Activated B cell treated with CpG ODN at 0.5 μM for 24 hours (primary cell): ENCODE measurements around the gene SOS1. TPM values are rescaled to one million over a fixed set of nuclear protein-coding genes. Genes with fewer than 3 reads are reported as not detected.
"Not testable (repeated sequence)": the region's sequence is repeated elsewhere in the genome, so short reads cannot be mapped to it uniquely, and the experiment has no call there.

Experiments
- ATAC-seq: fragments of 200-7000 bp; cut with Tn5 transposase; one replicate; pipeline ENCODE4 v1.10.0; 2021; ENCODE audit warnings: low read depth, mild to moderate bottlenecking, moderate library complexity
- CTCF ChIA-PET: fragments of 350-600 bp; sonication (Branson Sonifier 250); formaldehyde crosslinking; loops from one replicate; lab custom pipeline; 2021; ENCODE audit warnings: antibody characterized with exemption; lab: Charles Lee
- POLR2A ChIA-PET: fragments of 350-600 bp; sonication (Branson Sonifier 250); formaldehyde crosslinking; loops from one replicate; lab custom pipeline; 2021; ENCODE audit warnings: antibody characterized with exemption; lab: Charles Lee
- DNase-seq: peaks from one replicate; pipeline ENCODE4 v3.0.0; 2022
- H3K27ac Mint-ChIP-seq: one replicate; pipeline ENCODE4 v1.8.0; 2020; ENCODE audit warnings: mixed read lengths
- H3K27me3 Mint-ChIP-seq: one replicate; pipeline ENCODE4 v1.8.0; 2021; ENCODE audit warnings: mixed read lengths
- H3K36me3 Mint-ChIP-seq: one replicate; pipeline ENCODE4 v1.8.0; 2021; ENCODE audit warnings: low read depth, mixed read lengths
- H3K4me1 Mint-ChIP-seq: one replicate; pipeline ENCODE4 v1.8.0; 2021; ENCODE audit warnings: mixed read lengths
- H3K4me3 Mint-ChIP-seq: one replicate; pipeline ENCODE4 v1.8.0; 2020; ENCODE audit warnings: mild to moderate bottlenecking, mixed read lengths
- H3K9me3 Mint-ChIP-seq: one replicate; pipeline ENCODE4 v1.8.0; 2020; ENCODE audit warnings: mixed read lengths
- intact Hi-C: fragments of 100-400 bp; cut with micrococcal nuclease; formaldehyde crosslinking; loops from one replicate; pipeline ENCODE4 v1.15.1; 2024
- total RNA-seq: library from RNA; stranded (reverse); gene quantifications from 2 replicates; pipeline ENCODE4 v1.2.3, GENCODE V29; 2022
- TF ChIP-seq, protein P1 (sequence below): fragments of 200-600 bp; IDR thresholded peaks from one replicate; pipeline ENCODE4 v1.8.0; 2022; ENCODE audit warnings: antibody characterized with exemption, mild to moderate bottlenecking

Gene SOS1
- total RNA-seq, 1 donor from 2014 or later, result 51.9 TPM

DNA sequence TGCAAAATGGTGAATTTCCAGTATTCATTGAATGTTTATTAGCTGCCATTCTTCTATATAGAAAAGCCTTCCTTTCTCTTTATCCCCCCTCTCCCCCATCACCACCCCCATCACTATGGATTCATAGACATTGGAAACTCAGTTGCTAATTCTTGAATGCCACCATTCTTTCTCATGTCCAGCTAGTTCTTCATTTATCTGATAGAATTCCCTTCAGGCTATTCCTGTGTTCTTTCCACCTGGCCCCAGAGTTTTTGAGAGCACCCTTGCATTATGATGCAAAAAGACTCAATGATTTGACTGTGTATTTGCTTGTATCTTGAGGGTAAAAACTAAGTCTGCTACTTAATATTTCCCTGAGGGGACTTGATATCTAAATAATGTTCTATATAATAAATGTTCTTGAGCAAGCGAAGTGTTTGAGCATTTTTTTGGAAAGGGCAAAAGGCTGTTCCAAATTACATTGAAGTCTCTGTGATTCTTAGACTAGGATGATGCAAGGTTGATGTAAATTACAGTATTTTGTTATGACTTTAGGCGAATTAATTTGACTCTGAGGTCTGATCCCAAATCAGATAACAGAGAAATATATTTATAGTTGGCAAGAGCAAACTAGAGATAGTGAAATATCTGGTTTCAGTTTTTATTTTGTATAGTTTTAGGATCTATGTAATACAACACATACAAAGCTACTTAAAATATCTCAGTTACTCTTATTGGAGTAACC is 18.8 kb upstream of the SOS1 start:
- peak overlapping the region; percentile 54 for H3K27ac Mint-ChIP-seq
- TF ChIP-seq, protein P1, sequence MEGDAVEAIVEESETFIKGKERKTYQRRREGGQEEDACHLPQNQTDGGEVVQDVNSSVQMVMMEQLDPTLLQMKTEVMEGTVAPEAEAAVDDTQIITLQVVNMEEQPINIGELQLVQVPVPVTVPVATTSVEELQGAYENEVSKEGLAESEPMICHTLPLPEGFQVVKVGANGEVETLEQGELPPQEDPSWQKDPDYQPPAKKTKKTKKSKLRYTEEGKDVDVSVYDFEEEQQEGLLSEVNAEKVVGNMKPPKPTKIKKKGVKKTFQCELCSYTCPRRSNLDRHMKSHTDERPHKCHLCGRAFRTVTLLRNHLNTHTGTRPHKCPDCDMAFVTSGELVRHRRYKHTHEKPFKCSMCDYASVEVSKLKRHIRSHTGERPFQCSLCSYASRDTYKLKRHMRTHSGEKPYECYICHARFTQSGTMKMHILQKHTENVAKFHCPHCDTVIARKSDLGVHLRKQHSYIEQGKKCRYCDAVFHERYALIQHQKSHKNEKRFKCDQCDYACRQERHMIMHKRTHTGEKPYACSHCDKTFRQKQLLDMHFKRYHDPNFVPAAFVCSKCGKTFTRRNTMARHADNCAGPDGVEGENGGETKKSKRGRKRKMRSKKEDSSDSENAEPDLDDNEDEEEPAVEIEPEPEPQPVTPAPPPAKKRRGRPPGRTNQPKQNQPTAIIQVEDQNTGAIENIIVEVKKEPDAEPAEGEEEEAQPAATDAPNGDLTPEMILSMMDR, result no peak
- no peaks in the 10 kb centered on the region for H3K9me3 Mint-ChIP-seq
- H3K4me3 Mint-ChIP-seq, result no peak overlapping the region
- no peaks in the 10 kb centered on the region for H3K27me3 Mint-ChIP-seq
- ChIA-PET CTCF (interaction anchor here (0.9 to 1.1 kb wide), 2 partner anchors 10 to 15 kb away, joined by 3 read pairs; no protein-coding TSS in a partner anchor), POLR2A (interaction anchor here (1.6 to 6.6 kb wide), 4 partner anchors 9 to 19 kb away, joined by 3 to 52 read pairs (median 49); partner anchors contain the start of gene SOS1)
- no peak for ATAC-seq
- no peaks in the 10 kb centered on the region for H3K36me3 Mint-ChIP-seq
- DNase-seq, result no peak
- H3K4me1 Mint-ChIP-seq, result peaks cover 59% of the 10 kb centered on the region
- intact Hi-C loops, result no loop called here

DNA sequence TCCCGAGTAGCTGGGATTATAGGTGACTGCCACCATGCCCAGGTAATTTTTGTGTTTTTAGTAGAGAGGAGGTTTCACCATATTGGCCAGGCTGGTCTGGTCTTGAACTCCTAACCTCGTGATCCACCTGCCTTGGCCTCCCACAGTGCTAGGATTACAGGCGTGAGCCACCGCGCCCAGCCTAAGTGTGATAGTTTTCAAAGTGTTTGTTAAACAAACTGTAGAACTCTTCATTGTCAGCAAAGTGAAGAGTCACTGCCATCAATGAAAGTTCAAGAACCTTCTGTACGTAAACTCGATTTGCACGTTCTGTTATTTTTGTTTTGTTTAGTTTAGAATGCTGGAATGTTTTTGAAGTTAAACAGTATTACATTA is 18.0 kb upstream of the SOS1 start:
- H3K4me1 Mint-ChIP-seq, result peaks cover 57% of the 10 kb centered on the region
- no peaks in the 10 kb centered on the region for H3K27me3 Mint-ChIP-seq
- no peak for ATAC-seq
- no peaks in the 10 kb centered on the region for H3K9me3 Mint-ChIP-seq
- intact Hi-C loops, result no loop called here
- DNase-seq, result no peak
- ChIA-PET CTCF (no interaction called here), POLR2A (interaction anchor here (0.7 to 6.3 kb wide), 2 partner anchors 19 to 36 kb away, joined by 6 to 46 read pairs; partner anchors contain the start of gene SOS1)
- TF ChIP-seq, protein P1, result no peak
- H3K27ac Mint-ChIP-seq, result no peak overlapping the region
- H3K4me3 Mint-ChIP-seq, result no peak overlapping the region
- no peaks in the 10 kb centered on the region for H3K36me3 Mint-ChIP-seq

DNA sequence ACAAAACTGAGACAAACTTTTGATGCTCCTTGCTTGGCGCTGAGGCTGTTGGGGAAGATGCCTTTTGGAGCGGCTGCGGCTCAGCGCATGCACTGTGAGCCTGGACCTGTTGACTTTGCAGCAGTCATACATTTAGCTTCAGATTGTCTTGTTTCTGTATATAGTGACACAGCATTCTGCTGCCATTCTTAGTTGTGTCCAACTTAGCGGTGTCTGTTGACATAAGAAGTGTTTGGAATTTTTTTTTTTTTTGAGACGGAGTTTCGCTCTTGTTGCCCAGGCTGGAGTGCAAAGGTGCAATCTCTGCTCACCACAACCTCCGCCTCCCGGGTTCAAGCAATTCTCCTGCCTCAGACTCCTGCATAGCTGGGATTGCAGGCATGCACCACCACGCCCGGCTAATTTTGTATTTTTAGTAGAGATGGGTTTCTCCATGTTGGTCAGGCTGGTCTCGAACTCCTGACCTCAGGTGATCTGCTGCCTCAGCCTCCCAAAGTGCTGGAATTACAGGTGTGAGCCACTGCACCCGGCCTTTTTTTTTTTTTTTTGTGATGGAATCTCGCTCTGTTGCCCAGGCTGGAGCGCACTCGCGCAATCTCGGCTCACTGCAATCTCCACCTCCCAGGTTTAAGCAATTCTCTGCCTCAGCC is 17.5 kb upstream of the SOS1 start:
- CTCF ChIA-PET, result interaction anchor here (0.8 kb wide), 1 partner anchor 14 kb away, joined by 3 read pairs; no protein-coding TSS in a partner anchor
- intact Hi-C loops, result not testable (repeated sequence)

DNA sequence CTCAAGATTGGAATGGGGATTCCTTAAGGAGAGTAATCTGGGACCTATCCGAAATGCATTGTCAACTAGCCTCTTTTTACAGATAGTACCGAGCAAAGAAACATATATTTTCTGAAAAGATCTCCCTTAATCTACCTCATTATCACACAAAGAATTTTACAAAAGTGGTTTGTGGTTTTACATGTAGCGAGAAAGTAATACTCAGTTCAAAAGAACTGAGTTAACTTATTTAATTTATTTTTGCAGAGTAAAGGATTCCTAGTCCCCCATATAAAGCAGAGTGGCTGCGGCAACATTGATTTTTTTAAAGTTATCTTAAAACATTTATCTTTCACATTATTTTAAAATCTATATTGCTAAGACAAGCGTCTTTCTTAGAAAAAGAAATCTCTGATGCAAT is 15.9 kb upstream of the SOS1 start:
- no peaks in the 10 kb centered on the region for H3K36me3 Mint-ChIP-seq
- intact Hi-C loops, result no loop called here
- peaks cover 43% of the 10 kb centered on the region for H3K4me1 Mint-ChIP-seq
- ATAC-seq, result no peak
- H3K9me3 Mint-ChIP-seq, result no peaks in the 10 kb centered on the region
- CTCF ChIA-PET, result interaction anchor here (0.9 kb wide), 1 partner anchor 93 kb away, joined by 3 read pairs; no protein-coding TSS in a partner anchor
- TF ChIP-seq, protein P1, result no peak
- H3K27ac Mint-ChIP-seq, result no peak overlapping the region
- POLR2A ChIA-PET, result interaction anchor here (1.8 kb wide), 1 partner anchor 12 kb away, joined by 8 read pairs; no protein-coding TSS in a partner anchor
- no peaks in the 10 kb centered on the region for H3K27me3 Mint-ChIP-seq
- H3K4me3 Mint-ChIP-seq, result no peak overlapping the region
- DNase-seq, result no peak

More for the DNA sequence above, 17.5 kb upstream of the SOS1 start:
- not testable (repeated sequence) for H3K36me3 Mint-ChIP-seq, H3K9me3 Mint-ChIP-seq, H3K27ac Mint-ChIP-seq, ATAC-seq, DNase-seq, H3K27me3 Mint-ChIP-seq, H3K4me3 Mint-ChIP-seq
- POLR2A ChIA-PET, result interaction anchor here (0.7 kb wide), 1 partner anchor 36 kb away, joined by 6 read pairs; no protein-coding TSS in a partner anchor
- peaks cover 56% of the 10 kb centered on the region for H3K4me1 Mint-ChIP-seq

DNA sequence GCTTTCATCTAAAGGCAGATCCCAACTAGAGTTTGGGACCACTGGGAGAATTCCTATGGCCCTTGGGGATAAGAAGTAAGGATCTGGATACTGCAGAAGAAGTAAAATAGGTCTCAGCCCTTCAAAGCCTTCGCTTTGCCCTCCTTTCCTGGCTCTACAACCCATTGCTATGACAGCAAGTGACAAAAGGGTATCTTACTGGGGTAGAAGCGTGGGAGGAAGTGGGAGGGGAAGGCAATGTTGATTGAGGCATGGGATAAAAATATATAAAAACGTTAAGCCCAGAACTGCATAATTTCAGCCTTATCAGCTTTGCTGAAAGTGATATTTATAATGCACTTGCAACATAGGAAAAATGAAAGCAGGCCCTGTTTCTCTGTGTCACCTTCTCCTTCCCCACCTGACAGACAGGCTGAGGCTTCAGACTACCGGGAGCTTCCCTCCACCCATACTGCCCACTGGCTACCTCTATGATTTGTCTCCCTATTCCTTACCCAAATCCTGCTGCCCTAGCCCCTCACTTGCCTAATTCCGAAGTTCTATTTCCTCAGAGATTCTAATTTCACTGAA is 14.9 kb upstream of the SOS1 start:
- Mint-ChIP-seq H3K4me3 (no peak overlapping the region), H3K27me3 (no peaks in the 10 kb centered on the region), H3K27ac (no peak overlapping the region), H3K36me3 (no peaks in the 10 kb centered on the region), H3K4me1 (peaks cover 33% of the 10 kb centered on the region), H3K9me3 (no peaks in the 10 kb centered on the region)
- DNase-seq, result no peak
- no peak for ATAC-seq
- TF ChIP-seq, protein P1, result no peak
- ChIA-PET POLR2A (interaction anchor here (1.8 kb wide), 1 partner anchor 11 kb away, joined by 8 read pairs; no protein-coding TSS in a partner anchor), CTCF (no interaction called here)
- intact Hi-C loops, result no loop called here
